GM23338 (cell line): ENCODE measurements around the gene COL9A3. TPM values are rescaled to one million over a fixed set of nuclear protein-coding genes. Genes with fewer than 3 reads are reported as not detected.
A peak's percentile ranks its signal among the peaks of the same experiment; 100 is the strongest.

Experiments used
- ATAC-seq: fragments of 200-7000 bp; cut with Tn5 transposase; 3 replicates; pipeline ENCODE4 v1.9.1; 2020
- DNase-seq: peaks from one replicate; pipeline ENCODE4 v3.0.0-alpha.2; 2015; ENCODE audit warnings: low spot score
- H2AFZ ChIP-seq: fragments of 200-600 bp; sonication (generic); 2 replicates; pipeline ENCODE4 v1.8.0; 2016; ENCODE audit warnings: antibody characterized with exemption, mild to moderate bottlenecking, moderate library complexity
- H3F3A ChIP-seq: fragments of 200-600 bp; sonication (generic); replicated peaks from 2 replicates; pipeline ENCODE4 v1.8.0; 2017; ENCODE audit warnings: antibody characterized with exemption, mixed run types, low read depth
- H3K27ac ChIP-seq: fragments of 200-600 bp; sonication (generic); 2 replicates; pipeline ENCODE4 v1.6.1; 2016; ENCODE audit warnings: low read depth
- H3K27me3 ChIP-seq: fragments of 200-600 bp; sonication (generic); 2 replicates; pipeline ENCODE4 v1.8.0; 2016; ENCODE audit warnings: mild to moderate bottlenecking, mixed run types, moderate library complexity; ENCODE audit not compliant: insufficient read depth
- H3K36me3 ChIP-seq: fragments of 200-600 bp; sonication (generic); 2 replicates; pipeline ENCODE4 v1.8.0; 2016; ENCODE audit warnings: mild to moderate bottlenecking; ENCODE audit not compliant: insufficient read depth
- H3K4me1 ChIP-seq: fragments of 200-600 bp; sonication (generic); 2 replicates; pipeline ENCODE4 v1.8.0; 2016; ENCODE audit warnings: mild to moderate bottlenecking, moderate library complexity; ENCODE audit not compliant: insufficient read depth
- H3K4me2 ChIP-seq: fragments of 200-600 bp; sonication (generic); 2 replicates; pipeline ENCODE4 v1.7.1; 2017; ENCODE audit warnings: mixed run types
- H3K4me3 ChIP-seq: fragments of 200-600 bp; sonication (generic); 2 replicates; pipeline ENCODE4 v1.6.1; 2016; ENCODE audit warnings: mixed run types
- H3K79me2 ChIP-seq: fragments of 200-600 bp; sonication (generic); replicated peaks from 2 replicates; pipeline ENCODE4 v1.8.0; 2017; ENCODE audit warnings: mild to moderate bottlenecking; ENCODE audit not compliant: insufficient read depth
- H3K9me2 ChIP-seq: fragments of 200-600 bp; sonication (generic); 2 replicates; pipeline ENCODE4 v1.8.0; 2017; ENCODE audit not compliant: insufficient read depth
- H4K20me1 ChIP-seq: fragments of 200-600 bp; sonication (generic); replicated peaks from 2 replicates; pipeline ENCODE4 v1.8.0; 2017; ENCODE audit warnings: mild to moderate bottlenecking; ENCODE audit not compliant: insufficient read depth
- H3K27ac Mint-ChIP-seq: 2 replicates; pipeline ENCODE4 v1.8.0; 2020; ENCODE audit warnings: inconsistent platforms, mild to moderate bottlenecking, moderate library complexity, mixed read lengths
- H3K27me3 Mint-ChIP-seq: 3 replicates; pipeline ENCODE4 v1.8.0; 2022; ENCODE audit warnings: low read depth, mild to moderate bottlenecking, moderate library complexity, mixed read lengths, inconsistent platforms; ENCODE audit not compliant: insufficient read depth, poor library complexity
- H3K36me3 Mint-ChIP-seq: 3 replicates; pipeline ENCODE4 v1.8.0; 2021; ENCODE audit warnings: low read depth, mild to moderate bottlenecking, inconsistent platforms, moderate library complexity, mixed read lengths
- H3K4me1 Mint-ChIP-seq: 3 replicates; pipeline ENCODE4 v1.8.0; 2020; ENCODE audit warnings: mild to moderate bottlenecking, inconsistent platforms, mixed read lengths
- H3K4me3 Mint-ChIP-seq: 3 replicates; pipeline ENCODE4 v1.8.0; 2021; ENCODE audit warnings: moderate library complexity, mild to moderate bottlenecking, inconsistent platforms, mixed read lengths
- H3K9me3 Mint-ChIP-seq: 3 replicates; pipeline ENCODE4 v1.8.0; 2020; ENCODE audit warnings: moderate library complexity, mild to moderate bottlenecking, inconsistent platforms, mixed read lengths
- EZH2phosphoT487 ChIP-seq: fragments of 200-600 bp; sonication (generic); IDR thresholded peaks from one replicate; pipeline ENCODE4 v1.8.1; 2018; ENCODE audit warnings: antibody characterized with exemption; ENCODE audit not compliant: unreplicated experiment
- JUNB ChIP-seq: IDR thresholded peaks from one replicate; pipeline ENCODE4 v1.6.1; 2016; ENCODE audit warnings: antibody characterized with exemption; ENCODE audit not compliant: unreplicated experiment
- polyA plus RNA-seq: library from polyadenylated mRNA; unstranded; fragments of >200 nt; fragmentation: Nextera tagmentation; extraction: Ambion mirVana; gene quantifications from 2 replicates; pipeline ENCODE4 v1.2.1, GENCODE V29; 2016
- total RNA-seq: library from RNA; depleted of rRNA; stranded (reverse); fragments of >200 nt; shearing (Covaris generic); gene quantifications from 2 replicates; pipeline ENCODE4 v1.2.3, GENCODE V29; 2014
- TF ChIP-seq, protein P1 (sequence below): fragments of 250-450 bp; sonication (Bioruptor Pico); IDR thresholded peaks from 2 replicates; pipeline ENCODE4 v1.5.0; 2020; ENCODE audit warnings: mild to moderate bottlenecking, moderate library complexity

The COL9A3 gene
- total and polyA plus RNA-seq, 2 experiments from 2014 or later = 74.9 to 113 TPM

DNA sequence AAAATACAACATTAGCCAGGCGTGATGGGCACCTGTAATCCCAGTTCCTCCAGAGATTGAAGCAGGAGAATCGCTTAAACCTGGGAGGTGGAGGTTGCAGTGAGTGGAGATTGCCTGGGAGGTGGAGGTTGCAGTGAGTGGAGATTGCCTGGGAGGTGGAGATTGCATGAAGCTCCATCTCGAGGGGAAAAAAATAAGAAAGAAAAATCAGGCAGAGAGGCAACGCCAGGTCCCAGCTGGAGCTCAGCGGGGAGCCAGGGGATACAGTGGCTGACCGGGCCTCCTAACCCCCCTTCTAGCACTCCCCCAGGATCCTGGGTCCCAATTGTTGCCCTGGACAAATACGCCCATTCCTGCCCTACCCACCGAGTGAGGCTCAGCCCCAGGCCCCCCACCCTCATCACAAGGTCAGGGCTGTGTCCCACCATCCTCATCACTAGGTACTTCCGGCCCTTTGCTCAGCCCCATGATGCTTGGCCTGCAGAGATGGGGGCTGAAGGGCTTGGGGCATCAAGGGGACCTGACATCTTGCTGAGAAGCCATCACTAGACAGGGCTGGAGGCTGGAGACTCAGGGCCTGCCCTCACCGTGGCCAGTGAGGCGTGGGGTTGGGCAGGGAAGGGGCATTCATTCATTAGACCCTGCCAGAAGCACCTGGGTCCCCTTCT is 10.3 kb upstream of the COL9A3 start:
- peaks cover 10% of the 10 kb centered on the region; the same call in 1 of the 2 replicates for H3K4me1 ChIP-seq
- H4K20me1 ChIP-seq = peaks cover 7% of the 10 kb centered on the region
- no peak overlapping the region; the same call in 1 of the 3 replicates for H3K4me3 Mint-ChIP-seq
- H3K4me1 Mint-ChIP-seq = peaks cover 9% of the 10 kb centered on the region; the same call in 1 of the 3 replicates
- H3K79me2 ChIP-seq = peaks cover 9% of the 10 kb centered on the region; the same call in 1 of the 2 replicates
- H3K36me3 ChIP-seq = no peaks in the 10 kb centered on the region
- peaks cover 8% of the 10 kb centered on the region; the same call in 1 of the 2 replicates for H3K27me3 ChIP-seq
- no peak overlapping the region for H3K27ac Mint-ChIP-seq
- TF ChIP-seq EZH2phosphoT487 (no peak), JUNB (no peak)
- TF ChIP-seq, protein P1, sequence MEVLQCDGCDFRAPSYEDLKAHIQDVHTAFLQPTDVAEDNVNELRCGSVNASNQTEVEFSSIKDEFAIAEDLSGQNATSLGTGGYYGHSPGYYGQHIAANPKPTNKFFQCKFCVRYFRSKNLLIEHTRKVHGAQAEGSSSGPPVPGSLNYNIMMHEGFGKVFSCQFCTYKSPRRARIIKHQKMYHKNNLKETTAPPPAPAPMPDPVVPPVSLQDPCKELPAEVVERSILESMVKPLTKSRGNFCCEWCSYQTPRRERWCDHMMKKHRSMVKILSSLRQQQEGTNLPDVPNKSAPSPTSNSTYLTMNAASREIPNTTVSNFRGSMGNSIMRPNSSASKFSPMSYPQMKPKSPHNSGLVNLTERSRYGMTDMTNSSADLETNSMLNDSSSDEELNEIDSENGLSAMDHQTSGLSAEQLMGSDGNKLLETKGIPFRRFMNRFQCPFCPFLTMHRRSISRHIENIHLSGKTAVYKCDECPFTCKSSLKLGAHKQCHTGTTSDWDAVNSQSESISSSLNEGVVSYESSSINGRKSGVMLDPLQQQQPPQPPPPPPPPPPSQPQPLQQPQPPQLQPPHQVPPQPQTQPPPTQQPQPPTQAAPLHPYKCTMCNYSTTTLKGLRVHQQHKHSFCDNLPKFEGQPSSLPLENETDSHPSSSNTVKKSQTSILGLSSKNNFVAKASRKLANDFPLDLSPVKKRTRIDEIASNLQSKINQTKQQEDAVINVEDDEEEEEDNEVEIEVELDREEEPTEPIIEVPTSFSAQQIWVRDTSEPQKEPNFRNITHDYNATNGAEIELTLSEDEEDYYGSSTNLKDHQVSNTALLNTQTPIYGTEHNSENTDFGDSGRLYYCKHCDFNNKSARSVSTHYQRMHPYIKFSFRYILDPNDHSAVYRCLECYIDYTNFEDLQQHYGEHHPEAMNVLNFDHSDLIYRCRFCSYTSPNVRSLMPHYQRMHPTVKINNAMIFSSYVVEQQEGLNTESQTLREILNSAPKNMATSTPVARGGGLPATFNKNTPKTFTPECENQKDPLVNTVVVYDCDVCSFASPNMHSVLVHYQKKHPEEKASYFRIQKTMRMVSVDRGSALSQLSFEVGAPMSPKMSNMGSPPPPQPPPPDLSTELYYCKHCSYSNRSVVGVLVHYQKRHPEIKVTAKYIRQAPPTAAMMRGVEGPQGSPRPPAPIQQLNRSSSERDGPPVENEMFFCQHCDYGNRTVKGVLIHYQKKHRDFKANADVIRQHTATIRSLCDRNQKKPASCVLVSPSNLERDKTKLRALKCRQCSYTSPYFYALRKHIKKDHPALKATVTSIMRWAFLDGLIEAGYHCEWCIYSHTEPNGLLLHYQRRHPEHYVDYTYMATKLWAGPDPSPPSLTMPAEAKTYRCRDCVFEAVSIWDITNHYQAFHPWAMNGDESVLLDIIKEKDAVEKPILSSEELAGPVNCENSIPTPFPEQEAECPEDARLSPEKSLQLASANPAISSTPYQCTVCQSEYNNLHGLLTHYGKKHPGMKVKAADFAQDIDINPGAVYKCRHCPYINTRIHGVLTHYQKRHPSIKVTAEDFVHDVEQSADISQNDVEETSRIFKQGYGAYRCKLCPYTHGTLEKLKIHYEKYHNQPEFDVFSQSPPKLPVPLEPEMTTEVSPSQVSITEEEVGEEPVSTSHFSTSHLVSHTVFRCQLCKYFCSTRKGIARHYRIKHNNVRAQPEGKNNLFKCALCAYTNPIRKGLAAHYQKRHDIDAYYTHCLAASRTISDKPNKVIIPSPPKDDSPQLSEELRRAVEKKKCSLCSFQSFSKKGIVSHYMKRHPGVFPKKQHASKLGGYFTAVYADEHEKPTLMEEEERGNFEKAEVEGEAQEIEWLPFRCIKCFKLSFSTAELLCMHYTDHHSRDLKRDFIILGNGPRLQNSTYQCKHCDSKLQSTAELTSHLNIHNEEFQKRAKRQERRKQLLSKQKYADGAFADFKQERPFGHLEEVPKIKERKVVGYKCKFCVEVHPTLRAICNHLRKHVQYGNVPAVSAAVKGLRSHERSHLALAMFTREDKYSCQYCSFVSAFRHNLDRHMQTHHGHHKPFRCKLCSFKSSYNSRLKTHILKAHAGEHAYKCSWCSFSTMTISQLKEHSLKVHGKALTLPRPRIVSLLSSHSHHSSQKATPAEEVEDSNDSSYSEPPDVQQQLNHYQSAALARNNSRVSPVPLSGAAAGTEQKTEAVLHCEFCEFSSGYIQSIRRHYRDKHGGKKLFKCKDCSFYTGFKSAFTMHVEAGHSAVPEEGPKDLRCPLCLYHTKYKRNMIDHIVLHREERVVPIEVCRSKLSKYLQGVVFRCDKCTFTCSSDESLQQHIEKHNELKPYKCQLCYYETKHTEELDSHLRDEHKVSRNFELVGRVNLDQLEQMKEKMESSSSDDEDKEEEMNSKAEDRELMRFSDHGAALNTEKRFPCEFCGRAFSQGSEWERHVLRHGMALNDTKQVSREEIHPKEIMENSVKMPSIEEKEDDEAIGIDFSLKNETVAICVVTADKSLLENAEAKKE (CRISPR knock-in tag) = no peak
- no peak overlapping the region for H3K27ac ChIP-seq
- no peaks in the 10 kb centered on the region for H3K9me3 Mint-ChIP-seq
- peak overlapping the region; percentile 76; the same call in 1 of the 2 replicates for H3K4me3 ChIP-seq
- no peaks in the 10 kb centered on the region for H3K9me2 ChIP-seq
- ATAC-seq (no peak), DNase-seq (no peak)
- H3K27me3 Mint-ChIP-seq = peaks cover 31% of the 10 kb centered on the region
- H3K36me3 Mint-ChIP-seq = peaks cover 11% of the 10 kb centered on the region; the same call in 1 of the 3 replicates
- no peak overlapping the region for H2AFZ ChIP-seq
- peak overlapping the region; percentile 88; the same call in 1 of the 2 replicates for H3K4me2 ChIP-seq
- H3F3A ChIP-seq = peaks cover 12% of the 10 kb centered on the region; the same call in 1 of the 2 replicates
